OCI-LY3 (cell line): ENCODE measurements around the gene DOCK1.

Experiments used
- CTCF ChIP-seq: fragments of 200-600, 300-600 bp; sonication (generic); IDR thresholded peaks from 2 replicates; pipeline ENCODE4 v1.5.1; 2014; ENCODE audit warnings: antibody characterized with exemption, low read length, low read depth
- EZH2phosphoT487 ChIP-seq: fragments of 200-600 bp; shearing (Covaris generic); IDR thresholded peaks from 2 replicates; pipeline ENCODE4 v1.6.1; 2018; ENCODE audit warnings: antibody characterized with exemption, mixed run types, low read depth

- TF ChIP-seq CTCF = no peak
- TF ChIP-seq EZH2phosphoT487 = no peak
Measured at GRCh38 chr10:127331696-127332095, 426.5 kb downstream of the DOCK1 start.
